ENCODE results near the gene MBD3L3. TPM values are rescaled to one million over a fixed set of nuclear protein-coding genes. Genes with fewer than 3 reads are reported as not detected.
"Not testable (repeated sequence)": the region's sequence is repeated elsewhere in the genome, so short reads cannot be mapped to it uniquely, and the experiment has no call there.

Gene MBD3L3
- total RNA-seq, 2 donors from 2014 or later, result not detected

DNA sequence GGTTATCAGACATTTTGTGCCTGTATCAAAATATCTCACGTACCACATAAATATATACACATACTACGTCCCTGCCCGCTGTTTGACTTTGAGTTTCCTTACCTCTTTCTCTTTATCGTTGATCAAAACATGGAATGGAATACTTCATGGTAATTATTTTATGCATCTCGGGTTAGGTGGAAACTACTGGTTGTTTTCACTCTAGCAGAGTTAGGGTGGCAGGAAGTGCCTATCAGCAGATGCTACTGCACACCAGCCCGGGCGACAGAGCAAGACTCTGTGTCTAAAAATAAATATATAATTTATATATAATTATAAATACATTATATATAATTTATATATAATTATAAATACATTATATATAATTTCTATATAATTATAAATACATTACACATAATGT, 5.6 kb downstream of the MBD3L3 start:
- H3K4me1 Mint-ChIP-seq (ENCODE audit: low read depth); H3K36me3 Mint-ChIP-seq (ENCODE audit: insufficient read depth in 2 of 2); H3K4me3 Mint-ChIP-seq; DNase-seq; H3K27me3 Mint-ChIP-seq (ENCODE audit: low read depth); H3K27ac Mint-ChIP-seq; H3K9me3 Mint-ChIP-seq: not testable (repeated sequence)
- ATAC-seq (replicated peaks in 1 of 2), result peak; percentile 33 to 64

DNA sequence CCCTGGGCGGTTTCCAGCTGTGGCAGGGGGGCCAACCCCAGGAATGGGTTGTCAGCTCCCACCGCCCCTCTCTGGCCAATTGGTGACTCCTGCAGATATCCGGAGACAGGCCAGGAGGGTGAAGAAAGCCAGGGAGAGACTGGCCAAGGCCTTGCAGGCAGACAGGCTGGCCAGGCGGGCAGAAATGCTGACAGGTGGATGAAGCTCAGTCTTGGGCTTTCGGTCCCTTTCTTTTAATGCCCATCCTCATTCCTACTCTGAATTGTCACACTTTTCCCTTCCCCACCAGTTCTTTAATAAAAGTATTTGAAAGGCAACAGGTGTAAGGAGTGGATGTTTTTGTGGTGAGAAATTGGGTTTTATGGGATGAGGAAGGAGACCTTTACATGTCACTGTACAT, 7.1 kb downstream of the MBD3L3 start:
- not testable (repeated sequence) for H3K27ac Mint-ChIP-seq; H3K9me3 Mint-ChIP-seq; H3K4me1 Mint-ChIP-seq (ENCODE audit: low read depth); DNase-seq; H3K4me3 Mint-ChIP-seq; ATAC-seq (replicated peaks in 1 of 2); H3K27me3 Mint-ChIP-seq (ENCODE audit: low read depth); H3K36me3 Mint-ChIP-seq (ENCODE audit: insufficient read depth in 2 of 2)

DNA sequence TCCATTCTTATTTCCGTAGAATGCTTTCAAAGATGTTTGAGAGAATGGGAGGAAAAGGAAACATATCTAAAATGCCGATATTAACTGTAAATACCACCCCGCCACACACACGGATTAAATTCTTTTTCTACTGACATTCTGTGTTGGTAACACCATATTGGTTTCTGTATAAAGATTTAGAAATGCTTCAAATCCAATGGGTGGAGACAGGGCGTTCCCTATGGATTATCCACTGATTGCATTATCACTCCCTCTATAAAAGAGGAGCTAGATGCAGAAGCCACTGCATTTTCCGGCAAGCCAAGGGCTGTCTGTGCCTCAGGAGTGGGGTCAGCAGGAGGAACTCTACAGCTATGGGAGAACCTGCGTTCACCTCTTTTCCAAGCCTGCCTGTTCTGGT, 9.5 kb downstream of the MBD3L3 start, which contains the start of gene MBD3L2:
Gene MBD3L2 (plus strand): TSS at position 301 of the 400 bp plus-strand sequence. CDS start 53 bp downstream, at position 354.
- not testable (repeated sequence) for H3K4me3 Mint-ChIP-seq, DNase-seq

DNA sequence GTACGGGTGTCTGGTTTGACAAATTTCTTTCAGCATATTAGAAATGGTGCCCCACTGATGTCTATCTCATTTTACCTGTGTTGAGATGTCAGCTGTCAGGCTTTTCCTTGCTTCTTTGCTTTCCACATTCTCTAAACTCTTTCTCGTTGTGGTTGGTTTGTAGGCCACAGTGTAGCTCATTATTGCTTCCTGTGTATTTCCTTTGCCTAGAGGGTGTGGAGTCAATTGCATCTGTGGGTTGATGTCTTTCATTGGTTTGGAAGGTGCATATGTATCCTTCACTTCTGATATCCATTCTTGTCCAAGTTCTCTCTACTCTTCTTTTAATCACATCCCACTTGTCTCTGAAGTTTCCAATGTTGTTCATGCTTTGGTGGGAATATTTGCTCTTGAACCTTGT, 16.9 kb downstream of the MBD3L3 start:
- DNase-seq; H3K4me1 Mint-ChIP-seq (ENCODE audit: low read depth); H3K36me3 Mint-ChIP-seq (ENCODE audit: insufficient read depth in 2 of 2); H3K27me3 Mint-ChIP-seq (ENCODE audit: low read depth); H3K9me3 Mint-ChIP-seq; H3K4me3 Mint-ChIP-seq; H3K27ac Mint-ChIP-seq; ATAC-seq (replicated peaks in 1 of 2): not testable (repeated sequence)

More for the DNA sequence above, 9.5 kb downstream of the MBD3L3 start, which contains the start of gene MBD3L2:
- H3K4me1 Mint-ChIP-seq (ENCODE audit: low read depth); ATAC-seq (replicated peaks in 1 of 2); H3K27ac Mint-ChIP-seq; H3K36me3 Mint-ChIP-seq (ENCODE audit: insufficient read depth in 2 of 2); H3K27me3 Mint-ChIP-seq (ENCODE audit: low read depth); H3K9me3 Mint-ChIP-seq: not testable (repeated sequence)

DNA sequence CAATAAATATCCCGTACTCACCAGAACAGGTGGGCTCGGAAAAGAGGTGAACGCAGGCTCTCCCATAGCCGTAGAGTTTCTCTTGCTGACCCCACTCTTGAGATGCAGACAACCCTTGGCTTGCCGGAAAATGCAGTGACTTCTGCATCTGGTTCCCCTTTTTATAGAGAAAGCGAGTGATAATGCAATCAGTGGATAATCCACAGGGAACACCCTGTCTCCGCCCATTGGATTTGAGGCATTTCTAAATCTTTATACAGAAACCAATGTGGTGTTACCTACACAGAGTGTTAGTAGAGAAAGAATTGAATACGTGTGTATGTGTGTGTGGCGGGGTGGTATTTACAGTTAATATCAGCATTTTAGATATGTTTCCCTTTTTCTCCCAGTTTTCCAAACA, 18.4 kb downstream of the MBD3L3 start, which contains the start of gene MBD3L4:
Gene MBD3L4 (minus strand): TSS at position 101 of the 400 bp plus-strand sequence. CDS start 35 bp downstream, at position 66.
- not testable (repeated sequence) for H3K4me1 Mint-ChIP-seq (ENCODE audit: low read depth); H3K36me3 Mint-ChIP-seq (ENCODE audit: insufficient read depth in 2 of 2); DNase-seq; H3K9me3 Mint-ChIP-seq; H3K27ac Mint-ChIP-seq; ATAC-seq (replicated peaks in 1 of 2); H3K27me3 Mint-ChIP-seq (ENCODE audit: low read depth); H3K4me3 Mint-ChIP-seq

DNA sequence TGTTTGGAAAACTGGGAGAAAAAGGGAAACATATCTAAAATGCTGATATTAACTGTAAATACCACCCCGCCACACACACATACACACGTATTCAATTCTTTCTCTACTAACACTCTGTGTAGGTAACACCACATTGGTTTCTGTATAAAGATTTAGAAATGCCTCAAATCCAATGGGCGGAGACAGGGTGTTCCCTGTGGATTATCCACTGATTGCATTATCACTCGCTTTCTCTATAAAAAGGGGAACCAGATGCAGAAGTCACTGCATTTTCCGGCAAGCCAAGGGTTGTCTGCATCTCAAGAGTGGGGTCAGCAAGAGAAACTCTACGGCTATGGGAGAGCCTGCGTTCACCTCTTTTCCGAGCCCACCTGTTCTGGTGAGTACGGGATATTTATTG, 28.2 kb downstream of the MBD3L3 start, which contains the start of gene MBD3L5:
Gene MBD3L5 (plus strand): TSS at position 301 of the 400 bp plus-strand sequence. CDS start 34 bp downstream, at position 335.
- DNase-seq; ATAC-seq (replicated peaks in 1 of 2); H3K27ac Mint-ChIP-seq; H3K36me3 Mint-ChIP-seq (ENCODE audit: insufficient read depth in 2 of 2); H3K4me1 Mint-ChIP-seq (ENCODE audit: low read depth); H3K4me3 Mint-ChIP-seq; H3K27me3 Mint-ChIP-seq (ENCODE audit: low read depth); H3K9me3 Mint-ChIP-seq: not testable (repeated sequence)

DNA sequence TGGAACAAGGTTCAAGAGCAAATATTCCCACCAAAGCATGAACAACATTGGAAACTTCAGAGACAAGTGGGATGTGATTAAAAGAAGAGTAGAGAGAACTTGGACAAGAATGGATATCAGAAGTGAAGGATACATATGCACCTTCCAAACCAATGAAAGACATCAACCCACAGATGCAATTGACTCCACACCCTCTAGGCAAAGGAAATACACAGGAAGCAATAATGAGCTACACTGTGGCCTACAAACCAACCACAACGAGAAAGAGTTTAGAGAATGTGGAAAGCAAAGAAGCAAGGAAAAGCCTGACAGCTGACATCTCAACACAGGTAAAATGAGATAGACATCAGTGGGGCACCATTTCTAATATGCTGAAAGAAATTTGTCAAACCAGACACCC, 29.7 kb downstream of the MBD3L3 start:
- DNase-seq; H3K4me3 Mint-ChIP-seq; H3K27me3 Mint-ChIP-seq (ENCODE audit: low read depth); H3K9me3 Mint-ChIP-seq; ATAC-seq (replicated peaks in 1 of 2); H3K36me3 Mint-ChIP-seq (ENCODE audit: insufficient read depth in 2 of 2); H3K27ac Mint-ChIP-seq; H3K4me1 Mint-ChIP-seq (ENCODE audit: low read depth): not testable (repeated sequence)

DNA sequence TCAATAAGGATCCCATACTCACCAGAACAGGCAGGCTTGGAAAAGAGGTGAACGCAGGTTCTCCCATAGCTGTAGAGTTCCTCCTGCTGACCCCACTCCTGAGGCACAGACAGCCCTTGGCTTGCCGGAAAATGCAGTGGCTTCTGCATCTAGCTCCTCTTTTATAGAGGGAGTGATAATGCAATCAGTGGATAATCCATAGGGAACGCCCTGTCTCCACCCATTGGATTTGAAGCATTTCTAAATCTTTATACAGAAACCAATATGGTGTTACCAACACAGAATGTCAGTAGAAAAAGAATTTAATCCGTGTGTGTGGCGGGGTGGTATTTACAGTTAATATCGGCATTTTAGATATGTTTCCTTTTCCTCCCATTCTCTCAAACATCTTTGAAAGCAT, 37.1 kb downstream of the MBD3L3 start, which contains the start of gene MBD3L2B:
Gene MBD3L2B (minus strand): TSS at position 101 of the 400 bp plus-strand sequence. CDS start 34 bp downstream, at position 67.
- not testable (repeated sequence) for H3K9me3 Mint-ChIP-seq; ATAC-seq (replicated peaks in 1 of 2); H3K4me1 Mint-ChIP-seq (ENCODE audit: low read depth); H3K27ac Mint-ChIP-seq; H3K4me3 Mint-ChIP-seq; H3K36me3 Mint-ChIP-seq (ENCODE audit: insufficient read depth in 2 of 2); H3K27me3 Mint-ChIP-seq (ENCODE audit: low read depth); DNase-seq

DNA sequence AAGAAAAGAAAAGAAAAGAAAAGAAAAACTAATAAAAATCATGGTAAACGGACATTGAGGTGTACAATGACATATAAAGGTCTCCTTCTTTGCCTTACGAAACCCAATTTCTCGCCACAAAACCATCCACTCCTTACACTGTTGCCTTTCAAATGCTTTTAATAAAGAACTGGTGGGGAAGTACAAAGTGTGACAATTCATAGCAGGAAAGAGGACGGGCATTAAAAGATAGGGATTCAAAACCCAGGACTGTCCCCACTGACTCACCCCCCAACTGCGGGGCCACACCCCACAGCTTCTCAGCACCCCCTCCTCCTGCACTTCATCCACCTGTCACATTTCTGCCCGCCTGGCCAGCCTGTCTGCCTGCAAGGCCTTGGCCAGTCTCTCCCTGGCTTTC, 39.6 kb downstream of the MBD3L3 start:
- no peaks in the 10 kb centered on the region for H3K27me3 Mint-ChIP-seq (ENCODE audit: low read depth)

DNA sequence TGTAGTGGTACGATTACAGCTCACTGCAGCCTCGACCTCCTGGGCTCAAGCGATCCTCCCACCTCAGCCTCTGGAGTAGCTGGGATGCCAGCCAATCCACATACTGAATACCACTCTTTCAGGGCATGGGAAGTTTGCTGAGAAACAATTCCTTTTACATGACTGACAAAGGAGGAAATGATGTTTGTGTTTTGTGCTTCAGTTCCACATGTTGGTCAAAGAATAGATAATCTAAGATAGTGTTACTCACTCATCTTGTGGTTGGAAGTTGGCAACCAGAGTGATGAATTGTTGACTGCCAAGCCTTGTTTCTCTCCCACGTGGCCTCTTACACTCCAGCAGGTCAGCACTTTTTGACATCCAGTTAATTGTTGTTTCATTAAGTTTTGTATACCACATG, 44.8 kb downstream of the MBD3L3 start:
- Mint-ChIP-seq H3K27ac (peak overlapping the region; percentile 48), H3K9me3 (peaks cover 1 to 5% of the 10 kb centered on the region in 2 donors), H3K4me3 (peak overlapping the region; percentile 22 to 41), H3K36me3 (ENCODE audit: insufficient read depth in 2 of 2) (peaks cover 1 to 3% of the 10 kb centered on the region in 2 donors), H3K27me3 (ENCODE audit: low read depth) (no peaks in the 10 kb centered on the region), H3K4me1 (ENCODE audit: low read depth) (peaks cover 56% of the 10 kb centered on the region)
- ATAC-seq (replicated peaks in 1 of 2), result peak; percentile 52 to 63
- DNase-seq, result peak; percentile 37 to 43

More for the DNA sequence above, 39.6 kb downstream of the MBD3L3 start:
- Mint-ChIP-seq H3K36me3 (ENCODE audit: insufficient read depth in 2 of 2) (no peaks in the 10 kb centered on the region), H3K9me3 (no peaks in the 10 kb centered on the region), H3K4me3 (no peak overlapping the region), H3K27ac (no peak overlapping the region), H3K4me1 (ENCODE audit: low read depth) (peaks cover 13% of the 10 kb centered on the region)
- DNase-seq (no peak), ATAC-seq (replicated peaks in 1 of 2) (no peak)

DNA sequence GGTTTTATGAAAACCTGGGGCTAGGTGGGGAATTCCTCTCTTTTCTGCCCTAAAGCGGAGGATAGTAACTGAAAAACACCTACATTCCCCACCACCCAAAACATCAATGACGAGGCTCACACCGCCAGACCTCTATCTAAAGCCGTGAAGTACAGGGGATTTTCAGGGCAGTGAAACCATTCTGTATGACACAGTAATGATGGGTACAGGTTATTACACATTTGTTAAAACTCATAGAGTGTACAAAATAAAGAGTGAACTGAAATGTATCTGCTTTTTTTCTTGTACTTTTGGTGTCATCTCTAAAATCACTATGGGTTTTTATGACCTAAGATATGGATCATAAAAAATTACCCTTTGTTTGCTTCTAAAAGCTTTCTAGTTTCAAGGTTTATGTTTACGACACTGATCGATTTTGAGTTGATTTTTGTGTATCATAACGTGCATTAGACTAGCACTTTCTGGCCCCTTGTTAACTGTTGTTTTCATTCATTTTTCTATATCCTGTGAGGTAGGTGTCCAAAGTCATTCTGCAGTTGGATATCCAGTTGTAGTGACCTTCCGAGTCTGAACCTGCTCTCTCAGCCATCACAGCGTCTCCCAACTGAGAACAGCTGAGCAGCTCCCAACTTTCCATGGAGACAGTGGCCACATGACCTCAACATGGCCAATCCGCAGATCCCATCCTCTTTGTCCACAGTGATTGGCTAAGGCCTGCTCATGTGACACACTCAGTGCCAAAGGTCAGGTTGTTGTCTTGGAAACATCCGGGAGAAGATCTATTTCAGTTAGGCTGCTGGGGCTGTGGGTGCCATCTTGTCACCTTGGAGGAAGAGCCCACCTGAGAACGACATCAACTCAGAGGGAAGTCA, 47.5 kb downstream of the MBD3L3 start:
- Mint-ChIP-seq H3K27me3 (ENCODE audit: low read depth) (no peaks in the 10 kb centered on the region), H3K9me3 (peaks cover 1 to 5% of the 10 kb centered on the region in 2 donors), H3K36me3 (ENCODE audit: insufficient read depth in 2 of 2) (peaks cover 1 to 3% of the 10 kb centered on the region in 2 donors), H3K4me1 (ENCODE audit: low read depth) (peaks cover 76% of the 10 kb centered on the region), H3K4me3 (peak overlapping the region; percentile 42 to 56), H3K27ac (peak overlapping the region; percentile 71)
- DNase-seq (peak; percentile 48 to 62), ATAC-seq (replicated peaks in 1 of 2) (peak; percentile 87 to 90)

DNA sequence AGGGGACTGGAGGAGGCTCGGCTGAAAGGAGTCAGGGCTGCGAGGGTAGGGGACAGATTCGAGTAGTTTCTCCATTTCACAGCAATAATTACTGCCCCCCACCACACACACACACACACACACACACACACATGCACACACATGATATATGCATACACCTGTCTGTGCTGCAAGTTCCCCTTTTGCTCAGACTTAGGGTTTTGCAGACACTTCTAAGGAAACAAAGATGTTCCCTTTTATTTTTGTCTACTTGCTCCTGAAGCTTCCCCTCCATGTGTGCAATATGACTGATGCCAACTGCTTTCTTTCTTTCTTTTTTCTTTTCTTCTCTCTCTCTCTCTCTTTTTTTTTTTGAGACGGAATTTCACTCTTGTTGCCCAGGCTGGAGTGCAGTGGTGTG, 50.6 kb downstream of the MBD3L3 start:
- Mint-ChIP-seq H3K36me3 (ENCODE audit: insufficient read depth in 2 of 2) (peaks cover 1 to 3% of the 10 kb centered on the region in 2 donors), H3K4me3 (no peak overlapping the region), H3K9me3 (peaks cover 1 to 5% of the 10 kb centered on the region in 2 donors), H3K27me3 (ENCODE audit: low read depth) (no peaks in the 10 kb centered on the region), H3K4me1 (ENCODE audit: low read depth) (peaks cover 64% of the 10 kb centered on the region), H3K27ac (no peak overlapping the region)
- ATAC-seq (replicated peaks in 1 of 2) (no peak), DNase-seq (no peak)

All from activated T-cell treated with anti-CD3 and anti-CD28 coated beads, Interleukin-2, amount 50 U/mL, for 72 hours (primary cell).